Psoas muscle (tissue), 8 donors: Measurements from ENCODE around the gene TMEM132C. TPM values are rescaled to one million over a fixed set of nuclear protein-coding genes. Genes with fewer than 3 reads are reported as not detected.

Experiments used
- ATAC-seq, 4 donors: fragments of 200-7000 bp; cut with Tn5 transposase; one replicate each; pipeline ENCODE4 v1.9.1; 2020; ENCODE audit warnings: moderate library complexity in 3 of 4, mild to moderate bottlenecking in 2 of 4
- DNase-seq, 2 donors: peaks; one replicate each; pipeline ENCODE4 v3.0.0-alpha.2; 2020
- H3K27ac ChIP-seq: fragments of 200-600 bp; one replicate; pipeline ENCODE4 v1.8.0; 2022
- H3K27me3 ChIP-seq, 3 donors: fragments of 200-600 bp in 1 of 3; one replicate each; pipeline versions ENCODE4 v1.6.1 to v1.8.0; 2013 to 2022; ENCODE audit warnings: low read length in 2 of 3, mild to moderate bottlenecking in 2 of 3, moderate library complexity in 1 of 3; ENCODE audit not compliant: insufficient read depth in 3 of 3
- H3K36me3 ChIP-seq, 2 donors: fragments of 200-600 bp in 1 of 2; one replicate each; pipeline versions ENCODE4 v1.6.1 to v1.8.0; 2013 to 2022; ENCODE audit warnings: low read depth in 1 of 2, mild to moderate bottlenecking in 1 of 2, moderate library complexity in 1 of 2; ENCODE audit not compliant: insufficient read depth in 1 of 2
- H3K4me1 ChIP-seq: fragments of 200-600 bp; one replicate; pipeline ENCODE4 v1.8.0; 2022
- H3K4me3 ChIP-seq: fragments of 200-600 bp; one replicate; pipeline ENCODE4 v1.8.0; 2022; ENCODE audit warnings: mild to moderate bottlenecking
- H3K9me3 ChIP-seq: fragments of 200-600 bp; one replicate; pipeline ENCODE4 v1.8.0; 2022
- WGBS, 3 donors: extraction: QIAGEN DNeasy Blood & Tissue Kit; methylation state at CpG; one replicate each; pipeline versions ENCODE4 v1.1.6 to v1.1.7; 2013; 5-methylcytosine and 5-hydroxymethylcytosine counted together
- intact Hi-C, 2 donors: fragments of 100-400 bp; cut with DNase I; formaldehyde crosslinking; loops; one replicate each; pipeline versions ENCODE4 v1.11.0 to v1.14.2; 2022
- polyA plus RNA-seq, 3 donors: library from polyadenylated mRNA; stranded (reverse); fragments of 200-250 nt; gene quantifications; one replicate each; pipeline ENCODE4 v1.2.3, GENCODE V29; 2013
- total RNA-seq, 4 donors: library from RNA; stranded (reverse); fragmentation: NEBNext Ultra II Directional in 2 of 4; extraction: Animal tissue kit (Norgen Biotek cat#: 25700) in 2 of 4; gene quantifications; one replicate each; pipeline versions ENCODE4 v1.2.1 to v1.2.4, GENCODE V29; 2021 to 2023
- TF ChIP-seq, protein P1 (sequence below): fragments of 200-600 bp; IDR thresholded peaks from one replicate; pipeline ENCODE4 v1.8.0; 2022; ENCODE audit warnings: antibody characterized with exemption
- donor health status: healthy with polysubstance abuse.
- donor health status: DM: no; HTN: no; CAD: no; lungs with moderate emphysema.
- donor health status: Bipolar disorder and iron deficiency.
- donor health status: healthy.
- donor health status: DM: yes; HTN: yes; CAD: no.
- donor health status: DM: no; HTN: no; CAD: no.
- donor health status: DM: no; HTN: no; CAD: no.
- donor health status: DM: yes; HTN: yes; CAD: no.

Gene TMEM132C
- total and polyA plus RNA-seq, 7 donors, result 0.16 to 0.77 (median 0.47) TPM

DNA sequence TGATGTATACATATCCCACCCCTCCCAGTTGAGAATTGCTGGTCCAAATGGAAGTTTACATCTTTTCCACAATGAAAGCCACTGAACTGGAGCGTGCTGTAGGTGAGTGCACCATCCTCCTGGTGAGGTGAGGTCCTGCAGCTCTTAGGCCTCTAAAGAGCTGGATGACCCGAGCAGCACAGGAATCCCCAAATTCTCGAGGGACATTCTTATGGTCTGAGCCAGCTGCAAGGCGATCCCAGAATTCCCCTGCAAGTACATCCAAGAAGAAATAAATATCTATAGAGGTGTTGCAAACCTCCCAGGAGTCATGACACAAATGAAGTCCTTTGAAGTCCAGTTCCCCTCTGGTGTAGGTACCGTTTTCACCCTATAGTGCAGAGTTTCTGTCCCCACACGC, 24.0 kb downstream of the TMEM132C start:
- Histone ChIP-seq H3K36me3 (no peaks in the 10 kb centered on the region), H3K4me1 (no peaks in the 10 kb centered on the region), H3K9me3 (no peaks in the 10 kb centered on the region), H3K4me3 (no peak overlapping the region), H3K27ac (no peak overlapping the region), H3K27me3 (no peaks in the 10 kb centered on the region)
- WGBS, 3 donors, result 48% methylated on average over 6 of the region's 6 CpGs
- intact Hi-C loops, result no loop called here
- DNase-seq (no peak), ATAC-seq (no peak)
- TF ChIP-seq, protein P1, sequence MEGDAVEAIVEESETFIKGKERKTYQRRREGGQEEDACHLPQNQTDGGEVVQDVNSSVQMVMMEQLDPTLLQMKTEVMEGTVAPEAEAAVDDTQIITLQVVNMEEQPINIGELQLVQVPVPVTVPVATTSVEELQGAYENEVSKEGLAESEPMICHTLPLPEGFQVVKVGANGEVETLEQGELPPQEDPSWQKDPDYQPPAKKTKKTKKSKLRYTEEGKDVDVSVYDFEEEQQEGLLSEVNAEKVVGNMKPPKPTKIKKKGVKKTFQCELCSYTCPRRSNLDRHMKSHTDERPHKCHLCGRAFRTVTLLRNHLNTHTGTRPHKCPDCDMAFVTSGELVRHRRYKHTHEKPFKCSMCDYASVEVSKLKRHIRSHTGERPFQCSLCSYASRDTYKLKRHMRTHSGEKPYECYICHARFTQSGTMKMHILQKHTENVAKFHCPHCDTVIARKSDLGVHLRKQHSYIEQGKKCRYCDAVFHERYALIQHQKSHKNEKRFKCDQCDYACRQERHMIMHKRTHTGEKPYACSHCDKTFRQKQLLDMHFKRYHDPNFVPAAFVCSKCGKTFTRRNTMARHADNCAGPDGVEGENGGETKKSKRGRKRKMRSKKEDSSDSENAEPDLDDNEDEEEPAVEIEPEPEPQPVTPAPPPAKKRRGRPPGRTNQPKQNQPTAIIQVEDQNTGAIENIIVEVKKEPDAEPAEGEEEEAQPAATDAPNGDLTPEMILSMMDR, result no peak

DNA sequence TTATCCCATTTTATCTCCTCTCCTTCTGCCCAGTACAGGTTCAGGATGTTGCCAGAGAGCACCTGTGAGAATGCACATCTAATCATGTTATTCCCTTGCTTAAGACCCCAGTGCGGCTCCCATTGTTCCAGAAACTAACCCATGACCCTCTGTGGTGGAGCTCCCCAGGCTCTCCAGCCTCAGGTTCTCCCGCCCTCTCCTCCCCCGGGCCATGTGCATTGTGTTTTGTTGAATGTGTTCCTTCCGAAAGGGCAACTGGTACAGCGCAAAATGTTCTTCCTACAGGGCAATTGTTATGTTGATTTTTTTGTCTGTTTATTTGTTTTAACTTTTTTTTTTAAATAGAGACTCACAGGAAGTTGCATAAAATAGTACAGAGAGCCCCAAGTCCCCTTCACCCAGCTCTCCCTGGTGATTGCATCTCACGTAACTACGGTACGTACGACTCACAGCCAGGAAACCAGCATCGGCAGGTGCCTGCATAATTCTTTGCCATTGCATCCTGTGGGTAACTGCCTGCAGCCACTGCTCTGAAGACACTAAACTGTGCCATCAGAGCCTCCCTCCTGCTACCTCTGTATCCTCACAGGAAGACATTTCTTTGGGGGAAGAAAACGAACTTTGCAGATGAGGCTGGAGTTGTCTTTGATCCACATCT, 31.2 kb downstream of the TMEM132C start:
- Histone ChIP-seq H3K36me3 (no peaks in the 10 kb centered on the region), H3K4me3 (no peak overlapping the region), H3K9me3 (no peaks in the 10 kb centered on the region), H3K27ac (no peak overlapping the region), H3K4me1 (no peaks in the 10 kb centered on the region), H3K27me3 (no peaks in the 10 kb centered on the region)
- intact Hi-C loops, result no loop called here
- no peak for ATAC-seq
- TF ChIP-seq, protein P1, result no peak
- WGBS, 3 donors, result 50 to 58% (median 57%) methylated on average over 11 of the region's 11 CpGs
- DNase-seq, result no peak

- Histone ChIP-seq H3K4me1 (no peaks in the 10 kb centered on the region), H3K27me3 (no peaks in the 10 kb centered on the region), H3K36me3 (no peaks in the 10 kb centered on the region), H3K4me3 (no peak overlapping the region), H3K9me3 (peaks cover 5% of the 10 kb centered on the region), H3K27ac (no peak overlapping the region)
- no peak for ATAC-seq
- intact Hi-C loops, result no loop called here
- TF ChIP-seq, protein P1, result no peak
- DNase-seq, result no peak
- WGBS, 3 donors, result 80 to 90% (median 83%) methylated on average over 10 of the region's 10 CpGs
Observed at GRCh38 chr12:128305336-128305892, 38.4 kb downstream of the TMEM132C start.

DNA sequence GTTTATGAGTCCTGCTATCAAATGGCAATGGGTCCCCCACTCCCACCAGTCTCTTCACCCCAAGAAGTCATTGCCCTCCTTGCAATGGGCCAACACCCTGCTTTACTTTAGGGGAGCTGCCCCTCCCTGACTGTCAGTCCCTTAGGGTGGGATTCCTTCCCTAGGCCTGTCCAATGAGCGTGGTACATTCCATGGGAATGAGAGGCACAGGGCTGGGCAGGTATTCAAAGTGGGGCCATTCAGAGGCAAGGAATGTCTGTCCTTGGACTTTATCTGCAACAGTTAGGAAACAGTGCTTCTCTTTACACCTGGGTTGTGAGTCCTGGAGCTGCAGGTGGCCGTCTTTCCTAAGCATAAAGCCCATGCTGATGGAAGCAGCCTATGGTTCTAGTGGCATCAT, 40.8 kb downstream of the TMEM132C start:
- TF ChIP-seq, protein P1, result no peak
- Histone ChIP-seq H3K9me3 (peaks cover 5% of the 10 kb centered on the region), H3K4me3 (no peak overlapping the region), H3K27me3 (no peaks in the 10 kb centered on the region), H3K4me1 (no peaks in the 10 kb centered on the region), H3K36me3 (no peaks in the 10 kb centered on the region), H3K27ac (no peak overlapping the region)
- ATAC-seq (no peak), DNase-seq (no peak)
- intact Hi-C loops, result no loop called here
- WGBS, 3 donors, result 67 to 81% (median 77%) methylated on average over 2 of the region's 2 CpGs

DNA sequence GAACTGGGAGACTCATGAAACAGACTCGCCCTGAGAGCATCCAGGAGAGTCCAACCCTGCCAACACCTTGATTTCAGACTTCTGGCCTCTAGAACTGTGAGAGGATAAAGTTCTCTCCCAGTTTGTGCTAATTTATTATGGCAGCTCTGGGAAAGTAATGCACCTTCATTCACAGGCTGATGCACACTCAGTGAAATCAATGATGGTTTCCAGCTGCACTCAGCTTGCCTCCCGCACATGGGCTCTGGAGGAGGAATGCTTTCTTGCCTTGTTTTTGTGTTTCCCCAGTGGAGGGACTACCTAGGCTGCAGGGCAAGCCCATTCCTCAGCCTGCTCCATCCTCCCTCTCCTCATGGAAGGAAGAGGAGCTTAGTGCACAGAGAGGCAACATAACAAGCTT, 45.7 kb downstream of the TMEM132C start:
- Histone ChIP-seq H3K9me3 (no peaks in the 10 kb centered on the region), H3K4me1 (no peaks in the 10 kb centered on the region), H3K36me3 (no peaks in the 10 kb centered on the region), H3K27me3 (no peaks in the 10 kb centered on the region), H3K4me3 (no peak overlapping the region), H3K27ac (no peak overlapping the region)
- ATAC-seq, result no peak
- DNase-seq, result no peak
- intact Hi-C loops, result no loop called here
- TF ChIP-seq, protein P1, result no peak
- 49 to 59% (median 54%) methylated on average over 2 of the region's 2 CpGs for WGBS, 3 donors
